GM15510 (cell line): ENCODE data around the gene ABCF1.
A peak's percentile ranks its signal among the peaks of the same experiment; 100 is the strongest.

Source experiments
- POLR2A ChIP-seq: IDR thresholded peaks from 3 replicates; pipeline ENCODE4 v1.6.1; 2011; ENCODE audit warnings: borderline replicate concordance; ENCODE audit not compliant: insufficient read length; ENCODE audit errors: extremely low read depth

Gene ABCF1

DNA sequence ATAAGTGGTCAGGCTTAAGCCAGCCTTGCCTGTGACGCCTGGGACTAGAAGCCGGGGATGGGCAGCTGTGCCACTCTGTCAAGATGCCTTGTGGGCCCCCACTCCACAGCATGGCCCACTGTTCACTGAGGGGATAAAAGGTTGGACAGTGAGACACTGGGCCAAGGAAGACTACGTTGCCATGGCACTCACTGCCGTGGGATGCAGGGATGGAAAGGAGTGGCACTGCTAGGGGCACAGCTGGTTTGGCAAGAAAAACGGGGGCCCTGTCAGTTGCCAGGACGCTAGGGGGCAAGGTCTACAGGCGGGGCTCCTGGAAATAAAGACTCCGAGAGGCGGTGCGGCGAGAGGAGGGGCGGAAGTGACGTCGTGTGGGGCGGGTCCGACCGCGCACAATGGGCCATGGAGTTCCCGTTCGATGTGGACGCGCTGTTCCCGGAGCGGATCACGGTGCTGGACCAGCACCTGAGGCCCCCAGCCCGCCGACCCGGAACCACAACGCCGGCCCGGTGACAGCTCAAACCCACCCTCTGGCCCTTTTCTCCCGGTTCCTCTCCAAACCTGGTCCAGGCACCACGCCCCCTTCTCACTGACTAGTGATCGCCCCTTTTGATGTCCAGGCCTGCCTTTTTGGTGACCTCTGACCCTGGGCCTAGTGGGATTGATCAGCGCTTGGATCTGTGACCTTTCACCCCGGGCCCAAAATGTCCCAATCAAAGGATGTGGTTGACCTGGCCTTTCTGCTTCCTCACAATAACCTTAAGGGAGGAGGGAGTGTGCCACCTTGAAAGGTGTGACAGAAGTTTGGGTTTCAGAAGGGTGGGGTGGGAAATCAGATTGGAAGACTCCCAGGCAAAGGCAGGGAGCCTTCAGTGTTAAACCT is 55.5 kb downstream of the ABCF1 start, which contains the start of gene ATAT1:
ATAT1 (plus strand) TSS at position 391 of the 883 bp plus-strand sequence.
- peak; percentile 76 for TF ChIP-seq POLR2A

DNA sequence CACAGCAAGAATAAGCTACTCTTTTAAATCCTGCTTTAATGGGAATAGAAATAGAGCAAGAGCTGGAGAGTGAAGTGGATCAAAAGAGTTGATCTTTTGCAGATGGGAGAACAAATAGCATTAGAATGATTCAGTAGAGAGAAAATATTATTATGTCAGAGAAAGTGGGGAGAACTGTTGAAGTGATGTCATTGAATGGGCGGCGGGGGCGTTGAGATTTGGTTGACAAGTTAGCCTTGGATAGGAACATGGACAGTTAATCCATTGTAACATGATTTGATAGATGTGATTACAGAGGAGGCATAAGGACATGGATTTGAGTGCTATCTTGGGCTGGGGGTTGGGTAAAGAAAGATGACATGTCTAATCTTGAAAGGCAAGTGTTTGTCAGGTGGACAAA is 64.6 kb downstream of the ABCF1 start:
- TF ChIP-seq POLR2A = no peak

DNA sequence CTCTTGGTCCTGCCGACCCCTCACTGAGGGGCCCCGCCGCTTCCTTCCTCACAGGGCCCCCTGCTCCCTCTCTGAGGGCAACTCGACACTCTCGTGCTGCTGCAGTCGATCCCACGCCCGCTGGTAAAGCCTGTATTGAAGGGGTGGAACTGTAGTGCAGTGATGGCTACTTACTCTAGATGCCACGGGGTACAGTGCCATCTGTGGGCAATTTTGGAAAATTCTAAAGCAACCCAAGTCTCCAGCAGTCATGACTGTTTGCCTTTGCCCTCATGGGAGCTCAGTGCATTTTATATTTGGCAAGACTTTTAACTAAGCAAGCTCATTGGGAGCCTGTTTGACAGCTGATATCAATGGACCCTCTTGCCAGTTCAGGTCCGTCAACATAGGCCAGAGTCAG is 69.2 kb downstream of the ABCF1 start:
- no peak for TF ChIP-seq POLR2A

DNA sequence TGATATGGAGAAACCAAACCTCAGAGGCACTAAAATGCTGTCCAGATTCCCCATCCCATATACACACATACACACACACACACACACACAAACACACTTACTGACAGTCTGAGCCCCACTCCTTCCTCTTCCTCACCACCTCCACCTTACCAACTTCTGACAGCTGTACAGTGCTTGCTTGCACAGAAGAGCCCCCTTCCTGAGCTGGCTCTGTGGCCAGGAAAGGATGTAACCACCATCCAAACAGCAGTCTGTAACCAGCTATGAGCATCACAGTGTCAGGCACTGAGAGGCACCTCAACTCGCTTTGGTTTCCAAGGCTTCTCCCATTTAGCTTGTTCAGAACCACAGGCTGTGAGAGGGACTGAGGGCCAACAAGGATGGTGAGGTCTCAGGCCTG is 69.8 kb downstream of the ABCF1 start:
- no peak for TF ChIP-seq POLR2A
